HTERT RPE-1 (cell line): Measurements from ENCODE around the gene EML6.

Experiments
- in situ Hi-C: fragments of 300-500 bp; cut with MboI; formaldehyde crosslinking; loops from 4 replicates; pipeline ENCODE4 v1.14.3; 2020; ENCODE audit warnings: low sequenced_read_pairs

Gene EML6

DNA sequence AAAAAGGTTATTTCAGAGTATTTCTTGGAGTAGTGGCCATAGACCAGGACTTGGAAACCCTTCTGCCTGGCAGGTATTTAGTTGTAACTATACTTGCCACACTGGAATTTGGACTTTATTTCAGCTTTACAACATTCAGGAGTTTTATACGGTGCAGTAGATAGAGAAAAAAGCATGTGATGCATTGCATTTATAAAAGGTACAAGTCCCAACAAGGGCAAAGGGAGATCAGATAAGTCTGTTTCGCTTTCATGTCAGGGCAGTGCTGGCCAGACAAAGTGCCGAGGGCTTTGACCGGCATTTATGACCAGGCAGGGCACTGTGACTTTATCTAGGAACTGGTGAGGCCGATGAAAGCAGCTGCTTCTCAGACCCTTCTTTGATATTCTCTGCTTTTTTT is 181.4 kb downstream of the EML6 start:
- in situ Hi-C loops, result no loop called here

DNA sequence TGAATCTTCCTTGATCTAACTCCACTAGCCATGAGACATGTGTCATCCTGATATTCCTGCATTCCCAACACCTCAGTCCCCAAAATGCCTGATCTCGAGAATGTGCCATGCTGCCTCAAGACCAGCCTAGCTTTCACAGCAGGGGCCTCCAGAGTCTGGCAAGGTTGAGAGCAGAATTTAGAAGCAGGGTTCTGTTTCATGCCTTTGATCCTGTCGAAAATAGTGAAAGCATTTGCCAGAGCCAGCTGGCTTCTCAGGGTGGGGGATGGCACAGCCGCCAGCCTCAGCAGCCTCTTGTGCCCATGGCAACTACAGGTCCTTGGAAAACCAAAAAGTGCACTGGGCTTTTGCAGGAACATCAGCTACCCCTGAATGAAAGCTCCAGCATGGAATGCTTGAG is 183.3 kb downstream of the EML6 start:
- in situ Hi-C loops, result no loop called here

DNA sequence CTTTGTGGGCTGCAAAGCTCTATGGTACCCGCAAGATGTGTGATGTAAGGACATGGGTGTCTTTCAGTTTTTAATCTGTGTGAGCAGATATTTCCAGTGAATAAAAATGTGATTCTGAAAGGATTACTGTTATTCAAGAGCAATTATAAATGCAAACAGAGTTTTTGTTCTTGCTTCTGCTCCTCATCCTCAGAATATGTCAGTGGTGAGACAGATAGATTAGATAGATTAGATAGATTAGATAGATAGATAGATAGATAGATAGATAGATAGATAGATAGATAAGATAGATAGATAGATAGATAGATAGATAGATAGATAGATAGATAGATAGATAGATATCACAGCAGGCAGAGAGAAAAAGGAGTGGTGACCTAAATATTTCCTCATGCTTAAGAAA is 184.2 kb downstream of the EML6 start:
- in situ Hi-C loops, result no loop called here

DNA sequence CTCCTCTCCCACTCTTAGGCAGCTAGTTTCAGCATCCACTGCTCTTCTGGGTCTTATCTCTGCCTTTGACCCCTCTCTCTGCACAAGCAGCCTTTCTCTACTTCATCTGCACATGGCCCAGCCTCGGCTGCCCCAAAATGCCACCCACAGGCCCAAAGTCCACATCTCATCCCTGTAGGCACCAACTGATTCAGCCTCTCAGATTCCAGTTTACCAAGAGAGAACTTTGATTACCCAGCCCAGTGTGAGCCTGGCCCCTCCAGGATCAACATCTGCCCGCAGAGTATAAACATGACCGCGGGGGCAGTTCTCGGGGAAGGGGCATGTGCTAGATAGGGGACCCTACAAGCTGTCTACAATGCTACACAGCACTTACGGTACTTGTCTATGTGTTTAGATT is 185.1 kb downstream of the EML6 start:
- in situ Hi-C loops, result no loop called here

- in situ Hi-C loops, result no loop called here
These were observed 185.5 kb downstream of the EML6 start for GRCh38 chr2:54909001-54909400.

- in situ Hi-C loops, result no loop called here
These were observed 188.8 kb downstream of the EML6 start for GRCh38 chr2:54912305-54912704.

GRCh38 chr2:54912893-54913292 is 189.4 kb downstream of the EML6 start:
- in situ Hi-C loops, result no loop called here

GRCh38 chr2:54914637-54915036 is 191.2 kb downstream of the EML6 start:
- in situ Hi-C loops, result no loop called here

DNA sequence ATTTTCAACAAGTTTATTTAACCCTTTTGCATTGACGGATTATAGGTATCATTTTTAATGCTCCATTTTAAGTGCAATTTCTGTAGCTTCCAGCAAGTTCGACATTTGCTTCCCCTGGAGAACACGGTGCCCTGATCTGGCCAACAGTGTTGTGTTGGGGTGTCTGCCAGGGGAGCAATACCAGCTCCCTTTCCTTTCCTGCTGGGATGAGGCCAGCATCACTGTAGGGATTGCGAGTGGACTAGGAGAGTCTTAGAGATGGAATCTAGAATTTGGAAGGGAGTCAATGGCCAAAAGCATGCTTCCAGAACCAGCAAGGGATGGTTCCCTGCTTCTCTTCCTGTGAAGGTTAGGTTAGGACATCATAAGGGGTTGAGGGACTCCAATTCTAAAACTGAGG is 191.6 kb downstream of the EML6 start:
- in situ Hi-C loops, result no loop called here

GRCh38 chr2:54916637-54917036 is 193.2 kb downstream of the EML6 start:
- in situ Hi-C loops, result no loop called here

GRCh38 chr2:54918647-54919280 is 195.3 kb downstream of the EML6 start:
- in situ Hi-C loops, result no loop called here

- in situ Hi-C loops, result no loop called here
These were observed 197.2 kb downstream of the EML6 start for GRCh38 chr2:54920660-54921059.

DNA sequence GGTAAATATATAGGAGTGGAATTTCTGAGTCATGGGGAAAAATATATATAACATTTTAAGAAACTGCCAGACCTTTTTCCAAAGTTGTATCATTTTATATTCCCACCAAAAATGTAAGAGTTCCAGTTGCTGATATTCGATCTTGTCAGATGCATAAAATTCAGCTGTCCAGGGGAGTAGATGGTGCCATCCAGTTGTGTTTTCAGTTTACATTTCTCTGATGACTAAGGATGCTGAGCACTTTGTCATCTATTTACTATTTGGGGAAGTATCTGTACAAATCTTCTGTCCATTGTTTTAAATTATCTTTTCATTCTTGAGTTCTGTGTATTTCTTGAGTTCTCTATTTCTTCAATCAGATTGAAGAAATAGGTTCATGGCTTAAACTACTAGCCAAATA is 200.7 kb downstream of the EML6 start:
- in situ Hi-C loops, result no loop called here

GRCh38 chr2:54925022-54925421 is 201.6 kb downstream of the EML6 start:
- in situ Hi-C loops, result no loop called here

GRCh38 chr2:54927085-54927750 is 203.8 kb downstream of the EML6 start:
- in situ Hi-C loops, result no loop called here

- in situ Hi-C loops, result no loop called here
These were observed 204.5 kb downstream of the EML6 start for GRCh38 chr2:54927751-54928615.

GRCh38 chr2:54928719-54929118 is 205.3 kb downstream of the EML6 start:
- in situ Hi-C loops, result no loop called here

DNA sequence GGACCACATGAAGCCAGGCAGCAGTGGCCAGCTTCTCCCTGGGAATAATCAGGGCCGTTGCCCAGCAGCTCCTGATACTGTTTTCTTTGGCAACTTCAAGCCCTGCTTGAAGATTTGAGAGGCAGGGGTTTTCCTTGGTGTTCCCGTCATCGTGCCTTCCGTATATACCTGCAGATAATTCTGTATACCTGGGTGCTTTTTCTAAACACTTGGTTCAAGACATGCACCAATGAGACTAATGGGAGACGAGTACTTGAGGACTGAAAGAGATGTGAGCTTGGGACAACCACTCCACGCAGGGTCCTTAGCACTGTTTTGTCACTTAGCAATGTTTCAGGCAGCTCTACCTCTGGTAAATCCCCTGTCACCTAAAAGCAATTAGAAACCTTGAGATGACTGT is 208.0 kb downstream of the EML6 start:
- in situ Hi-C loops, result no loop called here

DNA sequence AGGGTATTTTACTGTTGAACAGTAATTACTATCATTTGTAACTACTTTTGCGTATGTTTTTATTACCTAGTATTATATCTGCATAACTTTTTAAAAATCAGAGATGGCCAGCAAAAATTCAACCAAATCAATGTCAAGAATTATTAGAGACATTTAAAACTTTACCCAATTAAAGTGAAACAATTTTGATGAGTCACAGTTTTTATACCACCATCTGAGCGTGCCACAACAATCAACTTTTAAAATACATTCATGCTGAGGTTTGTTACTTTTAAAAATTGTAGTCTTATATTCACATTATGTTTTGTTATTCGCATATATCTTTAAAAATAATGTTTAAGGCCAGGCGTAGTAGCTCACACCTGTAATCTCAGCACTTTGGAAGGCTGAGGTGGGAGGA is 211.9 kb downstream of the EML6 start:
- in situ Hi-C loops, result no loop called here

- in situ Hi-C loops, result no loop called here
These were observed 213.3 kb downstream of the EML6 start for GRCh38 chr2:54936766-54937165.

DNA sequence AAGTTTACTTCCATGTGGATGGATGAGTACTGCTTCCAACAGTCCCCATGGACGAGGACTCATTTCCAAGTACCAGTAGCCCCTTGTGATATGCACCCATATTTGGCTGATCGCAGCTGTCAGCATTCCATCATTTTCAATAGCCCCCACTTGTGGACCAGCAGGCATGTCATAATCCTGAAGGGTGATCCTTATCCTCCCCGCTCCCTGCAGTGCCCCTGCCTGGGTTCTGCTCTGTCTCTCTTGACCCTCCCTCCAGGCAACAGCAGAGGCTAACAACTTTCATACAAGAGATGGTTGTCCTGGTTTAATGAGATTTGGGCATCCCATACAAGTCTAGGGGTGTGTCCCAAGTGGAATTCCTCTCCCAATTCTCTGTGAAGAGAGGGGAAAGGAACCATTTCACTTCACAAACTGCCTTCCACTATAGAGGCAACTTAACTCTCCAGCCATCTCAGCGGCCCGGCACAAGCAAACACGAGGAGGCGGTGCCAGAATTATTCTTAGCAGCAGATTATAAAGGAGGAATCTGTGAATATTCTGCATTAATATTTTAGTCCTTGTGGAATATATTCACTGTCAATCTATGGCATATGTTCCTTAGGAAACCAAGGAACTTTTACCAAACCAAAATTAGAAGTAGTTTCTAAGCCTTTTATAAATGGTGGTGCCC is 216.1 kb downstream of the EML6 start:
- in situ Hi-C loops, result no loop called here
